Endothelial cell (in vitro differentiated cells): Measurements from ENCODE around the gene CEP192. TPM values are rescaled to one million over a fixed set of nuclear protein-coding genes. Genes with fewer than 3 reads are reported as not detected.

ENCODE experiments used
- DNase-seq: peaks from one replicate; pipeline ENCODE4 v3.0.0; 2021; ENCODE audit warnings: low spot score
- H3K27ac Mint-ChIP-seq: one replicate; pipeline ENCODE4 v1.8.0; 2021; ENCODE audit warnings: mixed read lengths, inconsistent platforms; ENCODE audit not compliant: unreplicated experiment
- H3K27me3 Mint-ChIP-seq: one replicate; pipeline ENCODE4 v1.8.0; 2021; ENCODE audit warnings: mild to moderate bottlenecking, moderate library complexity, mixed read lengths, inconsistent platforms; ENCODE audit not compliant: unreplicated experiment
- H3K36me3 Mint-ChIP-seq: one replicate; pipeline ENCODE4 v1.8.0; 2021; ENCODE audit warnings: mild to moderate bottlenecking, low read depth, mixed read lengths, inconsistent platforms; ENCODE audit not compliant: unreplicated experiment
- H3K4me1 Mint-ChIP-seq: one replicate; pipeline ENCODE4 v1.8.0; 2021; ENCODE audit warnings: mild to moderate bottlenecking, mixed read lengths, inconsistent platforms; ENCODE audit not compliant: unreplicated experiment
- H3K4me3 Mint-ChIP-seq: one replicate; pipeline ENCODE4 v1.8.0; 2021; ENCODE audit warnings: mild to moderate bottlenecking, mixed read lengths, inconsistent platforms; ENCODE audit not compliant: unreplicated experiment
- H3K9me3 Mint-ChIP-seq: one replicate; pipeline ENCODE4 v1.8.0; 2021; ENCODE audit warnings: mixed read lengths, inconsistent platforms; ENCODE audit not compliant: unreplicated experiment
- total RNA-seq: library from RNA; stranded (reverse); fragmentation: NEBNext Ultra II Directional; extraction: Animal tissue kit (Norgen Biotek cat#: 25700); gene quantifications from one replicate; pipeline ENCODE4 v1.2.1, GENCODE V29; 2021; ENCODE audit not compliant: unreplicated experiment
- TF ChIP-seq, protein P1 (sequence below): fragments of 200-600 bp; sonication (generic); IDR thresholded peaks from one replicate; pipeline ENCODE4 v1.5.0; 2021; ENCODE audit warnings: antibody characterized with exemption; ENCODE audit not compliant: unreplicated experiment

Gene CEP192
- total RNA-seq, 1 donor from 2014 or later = 23.2 TPM

DNA sequence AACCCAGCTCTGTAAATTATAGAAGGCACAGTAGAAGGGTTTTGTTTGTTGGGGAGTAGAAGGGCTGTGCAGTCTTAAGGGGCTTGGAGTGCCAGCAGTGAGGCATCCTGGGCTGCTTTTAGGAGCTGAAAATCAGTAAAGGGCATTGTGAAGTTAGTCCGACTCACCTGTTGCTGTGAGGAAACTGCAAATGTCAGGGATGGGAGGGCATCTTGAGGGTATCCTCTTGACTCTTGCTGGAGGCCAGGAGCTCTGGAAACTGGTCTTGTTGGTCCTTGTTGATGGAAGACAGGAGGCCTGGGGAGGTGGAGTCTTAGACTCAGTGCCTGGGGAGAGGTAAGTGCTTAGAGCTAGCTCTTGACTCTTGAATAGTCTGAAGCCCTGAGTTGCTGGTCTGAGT, 14.1 kb downstream of the CEP192 start:
- Mint-ChIP-seq H3K36me3 (peaks cover 5% of the 10 kb centered on the region), H3K4me3 (no peak overlapping the region), H3K4me1 (peaks cover 14% of the 10 kb centered on the region), H3K27me3 (no peaks in the 10 kb centered on the region), H3K9me3 (no peaks in the 10 kb centered on the region), H3K27ac (no peak overlapping the region)
- TF ChIP-seq, protein P1, sequence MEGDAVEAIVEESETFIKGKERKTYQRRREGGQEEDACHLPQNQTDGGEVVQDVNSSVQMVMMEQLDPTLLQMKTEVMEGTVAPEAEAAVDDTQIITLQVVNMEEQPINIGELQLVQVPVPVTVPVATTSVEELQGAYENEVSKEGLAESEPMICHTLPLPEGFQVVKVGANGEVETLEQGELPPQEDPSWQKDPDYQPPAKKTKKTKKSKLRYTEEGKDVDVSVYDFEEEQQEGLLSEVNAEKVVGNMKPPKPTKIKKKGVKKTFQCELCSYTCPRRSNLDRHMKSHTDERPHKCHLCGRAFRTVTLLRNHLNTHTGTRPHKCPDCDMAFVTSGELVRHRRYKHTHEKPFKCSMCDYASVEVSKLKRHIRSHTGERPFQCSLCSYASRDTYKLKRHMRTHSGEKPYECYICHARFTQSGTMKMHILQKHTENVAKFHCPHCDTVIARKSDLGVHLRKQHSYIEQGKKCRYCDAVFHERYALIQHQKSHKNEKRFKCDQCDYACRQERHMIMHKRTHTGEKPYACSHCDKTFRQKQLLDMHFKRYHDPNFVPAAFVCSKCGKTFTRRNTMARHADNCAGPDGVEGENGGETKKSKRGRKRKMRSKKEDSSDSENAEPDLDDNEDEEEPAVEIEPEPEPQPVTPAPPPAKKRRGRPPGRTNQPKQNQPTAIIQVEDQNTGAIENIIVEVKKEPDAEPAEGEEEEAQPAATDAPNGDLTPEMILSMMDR = no peak
- DNase-seq = no peak

DNA sequence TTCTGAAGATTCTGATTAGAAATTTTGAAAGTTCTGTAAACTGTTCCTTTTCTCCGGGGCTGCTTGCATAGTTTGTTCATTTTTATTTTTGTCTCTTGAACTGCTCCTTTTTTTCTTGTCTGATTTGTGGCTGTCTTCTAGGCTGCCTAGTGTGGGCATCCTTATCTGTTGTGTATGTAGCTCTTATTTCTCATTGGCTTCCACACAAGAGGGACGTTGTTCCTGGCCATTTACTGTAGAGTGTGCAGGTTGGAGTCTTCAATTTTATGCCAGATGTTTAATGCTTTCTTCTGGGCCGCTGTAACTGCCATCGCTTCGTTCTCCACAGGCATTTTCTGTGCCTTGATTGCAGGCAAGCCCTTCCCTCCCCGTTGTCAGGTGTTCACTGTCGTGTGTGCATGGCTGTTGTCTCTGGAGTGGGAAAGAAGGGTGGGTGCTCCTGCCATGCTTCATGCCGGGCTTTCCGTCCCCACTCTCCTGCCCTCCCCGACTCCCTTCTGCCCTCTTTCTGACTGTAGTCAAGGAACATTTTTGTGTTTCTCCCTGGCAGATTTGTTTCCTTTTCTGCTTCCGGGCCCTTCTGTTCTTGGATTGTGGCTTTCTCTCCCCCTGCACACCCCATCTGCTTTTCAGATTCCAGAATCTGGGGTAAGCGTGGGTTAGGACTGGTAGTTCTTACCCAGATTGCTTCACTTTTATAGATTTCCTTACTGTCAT, 15.5 kb downstream of the CEP192 start:
- Mint-ChIP-seq H3K4me1 (peaks cover 14% of the 10 kb centered on the region), H3K36me3 (peaks cover 5% of the 10 kb centered on the region), H3K27ac (peak overlapping the region; percentile 84), H3K4me3 (no peak overlapping the region), H3K27me3 (no peaks in the 10 kb centered on the region), H3K9me3 (no peaks in the 10 kb centered on the region)
- TF ChIP-seq, protein P1 = no peak
- DNase-seq = no peak

DNA sequence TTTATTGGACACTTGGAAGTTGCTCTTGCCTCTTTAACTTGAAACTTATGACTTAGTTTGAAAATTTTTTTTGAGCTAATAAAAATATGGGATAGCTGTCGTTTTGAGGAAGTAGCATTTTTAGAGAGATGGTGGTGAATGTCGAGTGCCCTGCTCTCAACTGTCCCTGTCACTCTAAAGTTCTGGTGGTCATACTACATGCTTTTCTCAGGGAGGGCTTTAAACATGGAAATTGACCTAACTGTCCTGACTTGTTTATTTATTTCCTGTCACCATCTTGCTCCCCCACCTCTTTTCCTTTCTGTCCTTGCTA, 16.0 kb downstream of the CEP192 start:
- DNase-seq = no peak
- TF ChIP-seq, protein P1 = no peak
- Mint-ChIP-seq H3K4me3 (no peak overlapping the region), H3K4me1 (peaks cover 14% of the 10 kb centered on the region), H3K27ac (peak overlapping the region; percentile 84), H3K27me3 (no peaks in the 10 kb centered on the region), H3K36me3 (peaks cover 5% of the 10 kb centered on the region), H3K9me3 (no peaks in the 10 kb centered on the region)

DNA sequence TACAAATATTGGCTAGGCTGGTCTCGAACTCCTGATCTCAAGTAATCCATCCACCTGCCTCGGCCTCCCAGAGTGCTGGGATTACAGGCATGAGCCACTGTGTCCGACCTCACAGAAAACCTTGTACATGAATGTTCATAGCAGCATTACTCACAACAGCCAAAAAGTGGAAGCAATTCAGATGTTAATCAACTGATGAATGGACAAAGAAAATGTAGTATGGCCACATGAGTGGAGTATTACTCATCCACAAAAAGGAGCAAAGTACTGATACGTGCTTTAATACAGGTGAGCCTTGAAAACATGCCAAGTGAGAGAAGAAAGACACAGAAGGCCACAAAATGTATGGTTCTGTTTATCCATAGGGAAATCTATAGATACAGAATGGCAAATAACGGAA, 20.6 kb downstream of the CEP192 start:
- H3K27ac Mint-ChIP-seq = no peak overlapping the region
- H3K27me3 Mint-ChIP-seq = no peaks in the 10 kb centered on the region
- no peak overlapping the region for H3K4me3 Mint-ChIP-seq
- DNase-seq = no peak
- peaks cover 11% of the 10 kb centered on the region for H3K4me1 Mint-ChIP-seq
- H3K36me3 Mint-ChIP-seq = peaks cover 15% of the 10 kb centered on the region
- TF ChIP-seq, protein P1 = no peak
- no peaks in the 10 kb centered on the region for H3K9me3 Mint-ChIP-seq

DNA sequence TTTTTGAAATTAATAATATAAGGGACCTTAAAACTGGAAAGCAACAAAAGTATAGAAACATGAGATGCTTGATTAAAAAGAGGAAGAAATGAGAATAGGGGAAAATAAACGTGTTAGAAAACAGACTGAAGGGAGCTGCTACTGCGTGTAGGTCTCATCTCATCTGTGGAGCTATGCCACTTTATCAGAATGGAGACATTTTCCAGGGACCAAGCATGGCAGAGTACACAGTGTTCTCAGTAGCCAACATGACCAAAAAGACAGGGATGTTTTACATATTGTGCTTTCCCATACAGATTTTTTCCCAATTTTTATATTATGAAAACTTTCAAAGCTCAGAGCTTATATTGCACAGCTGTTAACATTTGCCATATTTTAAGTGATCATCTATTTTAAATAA, 23.1 kb downstream of the CEP192 start:
- TF ChIP-seq, protein P1 = no peak
- DNase-seq = no peak
- Mint-ChIP-seq H3K9me3 (no peaks in the 10 kb centered on the region), H3K27ac (no peak overlapping the region), H3K4me1 (no peaks in the 10 kb centered on the region), H3K27me3 (no peaks in the 10 kb centered on the region), H3K4me3 (no peak overlapping the region), H3K36me3 (peaks cover 10% of the 10 kb centered on the region)
